Measurements from ENCODE around the gene SPACA6. TPM values are rescaled to one million over a fixed set of nuclear protein-coding genes. Genes with fewer than 3 reads are reported as not detected.

Gene SPACA6
- total RNA-seq, 2 donors from 2014 or later, result 24.6 to 47.7 TPM

DNA sequence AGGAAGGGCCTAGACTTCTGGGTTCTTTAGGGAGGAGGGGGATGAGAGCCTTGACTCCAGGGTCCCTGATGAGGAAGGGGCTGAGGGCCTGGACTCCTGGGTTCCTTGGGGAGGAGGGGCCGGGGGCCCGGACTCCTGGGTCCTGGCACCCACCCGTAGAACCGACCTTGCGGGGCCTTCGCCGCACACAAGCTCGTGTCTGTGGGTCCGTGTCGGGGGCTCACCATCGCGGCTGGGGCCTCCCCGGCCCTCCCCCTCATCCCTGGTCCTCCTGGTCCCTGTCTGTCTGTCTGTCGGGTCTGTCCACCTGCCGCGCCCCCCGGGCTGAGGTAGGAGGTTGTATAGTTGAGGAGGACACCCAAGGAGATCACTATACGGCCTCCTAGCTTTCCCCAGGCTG, 662 bp upstream of the SPACA6 start:
- peak overlapping the region in 1 of 2 donors; percentile 98 for H3K27ac ChIP-seq
- intact Hi-C loops (cut with DNase I), result loop anchor here (5.0 kb wide), 1 partner anchor 100 kb away; no protein-coding TSS in a partner anchor
- H3K27me3 ChIP-seq (replicated peaks; ENCODE audit: insufficient read depth), result no peaks in the 10 kb centered on the region
- no peak for DNase-seq (ENCODE audit: low spot score)
- peaks cover 7% of the 10 kb centered on the region for H3K4me1 ChIP-seq (replicated peaks)
- 65% methylated on average over 18 of the region's 18 CpGs for WGBS
- TF ChIP-seq POLR2A (IDR thresholded peaks at IDR 0.05) (no peak), POLR2AphosphoS5 (IDR thresholded peaks at IDR 0.05) (no peak)
- TF ChIP-seq, protein P1, sequence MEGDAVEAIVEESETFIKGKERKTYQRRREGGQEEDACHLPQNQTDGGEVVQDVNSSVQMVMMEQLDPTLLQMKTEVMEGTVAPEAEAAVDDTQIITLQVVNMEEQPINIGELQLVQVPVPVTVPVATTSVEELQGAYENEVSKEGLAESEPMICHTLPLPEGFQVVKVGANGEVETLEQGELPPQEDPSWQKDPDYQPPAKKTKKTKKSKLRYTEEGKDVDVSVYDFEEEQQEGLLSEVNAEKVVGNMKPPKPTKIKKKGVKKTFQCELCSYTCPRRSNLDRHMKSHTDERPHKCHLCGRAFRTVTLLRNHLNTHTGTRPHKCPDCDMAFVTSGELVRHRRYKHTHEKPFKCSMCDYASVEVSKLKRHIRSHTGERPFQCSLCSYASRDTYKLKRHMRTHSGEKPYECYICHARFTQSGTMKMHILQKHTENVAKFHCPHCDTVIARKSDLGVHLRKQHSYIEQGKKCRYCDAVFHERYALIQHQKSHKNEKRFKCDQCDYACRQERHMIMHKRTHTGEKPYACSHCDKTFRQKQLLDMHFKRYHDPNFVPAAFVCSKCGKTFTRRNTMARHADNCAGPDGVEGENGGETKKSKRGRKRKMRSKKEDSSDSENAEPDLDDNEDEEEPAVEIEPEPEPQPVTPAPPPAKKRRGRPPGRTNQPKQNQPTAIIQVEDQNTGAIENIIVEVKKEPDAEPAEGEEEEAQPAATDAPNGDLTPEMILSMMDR (IDR thresholded peaks at IDR 0.05), result no peak
- H3K36me3 ChIP-seq, result no peaks in the 10 kb centered on the region
- no peak overlapping the region for H3K4me3 ChIP-seq
- no peaks in the 10 kb centered on the region for H3K9me3 ChIP-seq

DNA sequence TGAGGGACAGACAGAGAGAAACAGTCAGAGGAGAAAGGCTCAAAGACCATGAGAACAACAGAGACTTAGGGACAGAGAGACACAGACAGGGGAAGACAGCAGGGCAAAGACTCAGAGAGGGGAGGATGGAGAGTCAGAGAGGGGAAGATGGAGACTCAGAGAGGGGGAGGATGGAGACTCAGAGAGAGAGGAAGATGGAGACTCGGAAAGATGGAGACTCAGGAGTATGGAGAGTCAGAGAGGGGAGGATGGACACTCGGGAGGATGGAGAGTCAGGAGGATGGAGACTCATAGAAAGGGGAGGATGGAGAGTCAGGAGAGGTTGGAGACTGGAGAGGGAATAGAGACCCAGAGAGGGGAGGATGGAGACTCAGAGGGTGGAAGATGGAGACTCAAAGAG, 689 bp downstream of the SPACA6 start:
- H3K36me3 ChIP-seq, result no peaks in the 10 kb centered on the region
- intact Hi-C loops (cut with DNase I), result loop anchor here (5.0 kb wide), 1 partner anchor 102 kb away; no protein-coding TSS in a partner anchor
- no peak overlapping the region for H3K4me3 ChIP-seq
- no peak overlapping the region for H3K27ac ChIP-seq
- TF ChIP-seq, protein P1 (IDR thresholded peaks at IDR 0.05), result no peak
- H3K4me1 ChIP-seq (replicated peaks), result peaks cover 7% of the 10 kb centered on the region
- H3K27me3 ChIP-seq (replicated peaks; ENCODE audit: insufficient read depth), result no peaks in the 10 kb centered on the region
- H3K9me3 ChIP-seq, result no peaks in the 10 kb centered on the region
- whole genome bisulfite sequencing, result 27% methylated on average over 2 of the region's 2 CpGs
- no peak for DNase-seq (ENCODE audit: low spot score)

DNA sequence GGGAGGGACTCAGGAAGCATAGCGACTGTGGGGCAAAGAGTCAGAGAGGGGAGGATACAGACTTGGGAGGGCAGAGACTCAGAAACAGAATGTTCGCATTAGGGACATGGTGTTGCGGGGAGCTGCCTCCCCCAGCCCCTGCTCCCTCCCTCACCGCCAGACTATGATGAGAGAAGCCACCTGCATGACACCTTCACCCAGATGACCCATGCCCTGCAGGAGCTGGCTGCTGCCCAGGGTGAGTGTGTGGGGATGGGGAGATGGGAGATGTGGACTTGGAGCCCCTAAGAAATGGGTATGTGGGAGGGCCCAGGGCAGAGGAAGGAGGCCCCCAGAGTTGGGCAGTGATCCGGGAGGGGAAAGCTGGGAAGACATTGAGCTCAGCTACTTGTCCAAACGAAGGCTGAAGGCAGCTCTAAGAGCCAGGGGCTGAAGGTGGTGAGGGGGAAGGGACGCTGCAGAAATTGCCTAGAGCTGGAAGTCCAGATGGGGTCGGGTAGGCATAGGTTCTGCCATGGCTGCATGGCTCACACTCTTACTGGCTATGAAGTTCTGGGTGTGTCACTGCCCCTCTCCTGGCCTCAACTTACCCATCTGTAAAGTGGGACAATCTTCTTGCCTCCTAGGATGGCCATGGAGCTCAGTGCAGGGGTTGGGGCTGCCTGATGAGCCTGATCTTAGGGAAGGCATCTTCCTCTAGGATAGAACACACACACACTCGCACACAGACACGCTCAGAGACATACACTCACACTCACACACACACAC, 1.4 kb downstream of the SPACA6 start:
- H3K27ac ChIP-seq, result no peak overlapping the region
- no peak for DNase-seq (ENCODE audit: low spot score)
- peaks cover 7% of the 10 kb centered on the region for H3K4me1 ChIP-seq (replicated peaks)
- H3K36me3 ChIP-seq, result no peaks in the 10 kb centered on the region
- intact Hi-C loops (cut with DNase I), result loop anchor here (5.0 kb wide), 1 partner anchor 102 kb away; no protein-coding TSS in a partner anchor
- TF ChIP-seq, protein P1 (IDR thresholded peaks at IDR 0.05), result no peak
- no peak for TF ChIP-seq POLR2A (IDR thresholded peaks at IDR 0.05)
- TF ChIP-seq POLR2AphosphoS5 (IDR thresholded peaks at IDR 0.05), result no peak
- H3K9me3 ChIP-seq, result no peaks in the 10 kb centered on the region
- H3K4me3 ChIP-seq, result no peak overlapping the region
- WGBS, result 69% methylated on average over 10 of the region's 10 CpGs
- no peaks in the 10 kb centered on the region for H3K27me3 ChIP-seq (replicated peaks; ENCODE audit: insufficient read depth)

DNA sequence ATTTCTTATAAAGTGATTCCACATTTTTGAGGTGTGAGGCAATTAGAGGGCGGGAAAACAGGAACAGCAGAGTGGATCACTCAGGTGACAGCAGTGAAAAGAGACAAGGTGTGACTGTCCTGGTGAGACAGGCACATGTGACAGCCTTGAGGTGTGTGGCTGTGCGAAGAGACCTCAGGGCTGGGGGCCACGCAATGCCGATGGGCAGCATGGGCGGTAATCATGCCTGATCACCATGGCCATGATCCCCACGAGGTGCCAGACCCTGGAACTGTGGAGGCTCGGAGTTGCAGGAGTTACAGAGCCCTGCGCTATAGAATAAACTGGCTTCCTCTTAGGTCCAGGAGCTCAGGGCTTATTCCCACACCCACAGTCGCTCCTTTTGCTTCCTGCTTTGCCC, 2.0 kb downstream of the SPACA6 start:
- Histone ChIP-seq H3K4me1 (replicated peaks) (peaks cover 7% of the 10 kb centered on the region), H3K27me3 (replicated peaks; ENCODE audit: insufficient read depth) (no peaks in the 10 kb centered on the region), H3K36me3 (no peaks in the 10 kb centered on the region), H3K9me3 (no peaks in the 10 kb centered on the region), H3K4me3 (no peak overlapping the region), H3K27ac (no peak overlapping the region)
- no peak for DNase-seq (ENCODE audit: low spot score)
- WGBS, result 85% methylated on average over 9 of the region's 9 CpGs
- TF ChIP-seq POLR2AphosphoS5 (IDR thresholded peaks at IDR 0.05), result no peak
- TF ChIP-seq, protein P1 (IDR thresholded peaks at IDR 0.05), result no peak
- TF ChIP-seq POLR2A (IDR thresholded peaks at IDR 0.05), result no peak
- intact Hi-C loops (cut with DNase I), result no loop called here

Data from prostate gland (tissue), 2 donors.